VCaP (cell line): Measurements from ENCODE around the gene ARHGEF28.

ENCODE experiments used
- H3K27ac ChIP-seq: fragments of 450-650 bp; 2 replicates; pipeline ENCODE4 v1.5.1; 2017
- TF ChIP-seq, protein P1 (sequence below): fragments of 450-650 bp; conservative IDR thresholded peaks from 2 replicates; pipeline ENCODE4 v1.5.1; 2017; ENCODE audit warnings: mild to moderate bottlenecking, moderate library complexity

ARHGEF28 gene

DNA sequence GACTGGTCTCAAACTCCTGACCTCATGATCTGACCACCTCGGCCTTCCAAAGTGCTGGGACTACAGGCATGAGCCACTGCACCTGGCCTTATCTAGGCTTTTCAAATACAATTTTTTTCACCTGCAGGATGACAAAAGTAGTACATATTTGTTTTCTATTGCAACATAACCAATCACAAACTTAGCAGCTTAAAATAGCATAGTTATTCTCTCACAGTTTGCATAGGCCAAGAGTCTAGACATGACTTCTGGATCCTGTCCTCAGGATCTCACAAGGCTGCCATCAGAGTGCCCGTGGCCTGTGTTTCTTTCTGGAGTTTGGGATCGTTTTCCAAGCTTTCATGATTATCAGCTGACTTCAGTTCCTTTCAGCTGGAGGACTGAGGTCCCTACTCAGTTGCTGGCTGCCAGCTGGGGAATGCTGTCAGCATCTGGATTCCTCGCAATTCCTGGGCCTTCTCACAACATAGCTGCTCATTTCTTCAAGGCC, 348.9 kb downstream of the ARHGEF28 start:
- no peak overlapping the region for H3K27ac ChIP-seq
- TF ChIP-seq, protein P1, sequence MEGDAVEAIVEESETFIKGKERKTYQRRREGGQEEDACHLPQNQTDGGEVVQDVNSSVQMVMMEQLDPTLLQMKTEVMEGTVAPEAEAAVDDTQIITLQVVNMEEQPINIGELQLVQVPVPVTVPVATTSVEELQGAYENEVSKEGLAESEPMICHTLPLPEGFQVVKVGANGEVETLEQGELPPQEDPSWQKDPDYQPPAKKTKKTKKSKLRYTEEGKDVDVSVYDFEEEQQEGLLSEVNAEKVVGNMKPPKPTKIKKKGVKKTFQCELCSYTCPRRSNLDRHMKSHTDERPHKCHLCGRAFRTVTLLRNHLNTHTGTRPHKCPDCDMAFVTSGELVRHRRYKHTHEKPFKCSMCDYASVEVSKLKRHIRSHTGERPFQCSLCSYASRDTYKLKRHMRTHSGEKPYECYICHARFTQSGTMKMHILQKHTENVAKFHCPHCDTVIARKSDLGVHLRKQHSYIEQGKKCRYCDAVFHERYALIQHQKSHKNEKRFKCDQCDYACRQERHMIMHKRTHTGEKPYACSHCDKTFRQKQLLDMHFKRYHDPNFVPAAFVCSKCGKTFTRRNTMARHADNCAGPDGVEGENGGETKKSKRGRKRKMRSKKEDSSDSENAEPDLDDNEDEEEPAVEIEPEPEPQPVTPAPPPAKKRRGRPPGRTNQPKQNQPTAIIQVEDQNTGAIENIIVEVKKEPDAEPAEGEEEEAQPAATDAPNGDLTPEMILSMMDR, result no peak

DNA sequence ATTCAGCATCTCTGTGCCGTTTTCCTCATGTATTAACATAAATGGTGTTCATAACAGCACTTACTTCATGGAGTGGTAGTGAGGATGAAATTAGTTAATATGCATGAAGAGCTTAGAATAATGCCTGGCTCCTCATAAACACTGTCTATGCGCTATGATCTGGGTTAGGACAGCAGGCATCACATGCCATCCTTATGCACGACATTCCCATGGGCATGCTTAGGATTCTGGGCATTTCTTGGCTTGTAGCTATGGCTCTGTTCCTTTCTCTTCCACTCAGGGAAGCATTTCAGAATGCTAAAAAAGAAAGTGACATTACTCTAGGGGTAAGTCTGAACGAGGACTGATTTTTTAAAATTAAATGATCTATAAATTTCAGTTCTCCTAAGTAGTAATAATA, 349.8 kb downstream of the ARHGEF28 start:
- TF ChIP-seq, protein P1, result no peak
- H3K27ac ChIP-seq, result no peak overlapping the region

DNA sequence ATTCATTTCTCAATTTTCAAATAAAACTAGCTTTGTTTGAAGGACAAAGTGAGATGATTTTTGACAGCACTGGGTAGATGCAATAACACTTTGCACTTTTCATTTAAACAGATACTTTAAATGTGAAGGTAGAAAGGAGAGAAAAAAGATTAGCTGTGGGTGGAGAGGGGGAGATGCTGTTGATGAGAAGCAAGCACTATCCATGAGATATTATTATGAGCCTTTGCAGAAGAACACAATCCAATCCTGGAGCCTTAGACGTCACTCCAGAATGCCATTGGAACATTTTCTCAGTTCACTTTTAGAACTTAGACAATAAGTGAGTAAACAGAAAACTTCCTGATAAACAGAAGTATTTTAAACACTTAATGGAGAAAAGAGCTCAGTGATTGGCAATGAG, 351.1 kb downstream of the ARHGEF28 start:
- TF ChIP-seq, protein P1, result no peak
- H3K27ac ChIP-seq, result no peak overlapping the region

DNA sequence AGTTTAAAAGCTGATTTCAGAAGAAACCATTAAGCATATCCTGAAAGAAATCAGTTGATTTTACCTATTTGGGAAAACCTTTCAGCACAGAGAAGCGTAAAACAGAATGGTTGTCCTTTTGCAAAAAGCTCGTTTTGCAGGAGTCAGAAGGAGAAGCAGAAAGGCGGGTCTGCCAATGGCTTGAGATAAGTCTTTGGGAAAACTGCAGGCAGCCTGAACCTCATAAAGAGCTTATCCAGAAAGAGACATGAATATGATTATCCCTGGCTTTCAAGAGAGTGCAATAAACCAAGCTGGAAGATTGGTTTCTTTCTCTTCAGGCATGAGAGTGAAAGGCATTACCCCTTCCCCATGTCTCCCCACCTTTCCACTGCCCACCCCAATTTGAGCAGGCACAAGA, 353.3 kb downstream of the ARHGEF28 start:
- H3K27ac ChIP-seq, result no peak overlapping the region
- TF ChIP-seq, protein P1, result no peak

DNA sequence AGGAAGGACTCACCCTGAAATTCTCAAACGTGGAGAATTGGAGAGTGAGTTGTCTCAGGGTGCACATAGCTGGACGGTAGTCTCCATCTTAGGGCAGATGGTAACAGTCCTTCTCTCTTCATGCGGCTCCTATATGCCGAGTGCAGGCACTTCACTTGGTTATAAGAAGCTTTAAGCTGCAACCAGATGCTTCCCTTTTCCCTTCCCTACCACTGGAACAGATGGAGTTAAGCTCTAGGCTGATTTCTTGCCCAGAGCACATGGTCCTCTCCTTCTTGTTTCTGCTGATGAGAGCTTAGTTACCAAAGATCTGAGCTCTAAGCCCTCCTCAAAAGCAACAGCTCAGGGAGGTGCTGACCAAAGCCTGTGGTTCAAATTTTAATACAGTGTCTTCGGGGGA, 355.7 kb downstream of the ARHGEF28 start:
- TF ChIP-seq, protein P1, result no peak
- H3K27ac ChIP-seq, result no peak overlapping the region

DNA sequence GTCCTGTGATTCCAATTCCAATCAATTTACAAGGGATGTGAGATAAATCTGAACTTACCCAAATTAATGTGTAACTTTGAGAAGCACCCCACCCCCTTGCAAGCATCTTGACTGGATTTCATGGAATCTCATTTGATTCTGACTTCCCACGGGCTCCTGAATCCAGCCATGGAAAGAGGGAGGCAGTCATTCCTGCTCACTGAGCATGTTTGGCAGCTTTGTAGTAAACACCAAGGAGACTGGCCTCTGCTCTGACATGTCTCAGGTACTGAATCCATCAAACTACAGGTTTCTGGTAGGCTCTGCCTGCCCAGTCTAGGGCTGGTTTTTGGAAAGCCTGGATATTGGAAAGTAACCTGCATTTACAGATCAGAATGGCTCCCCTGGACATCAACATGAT, 357.6 kb downstream of the ARHGEF28 start:
- TF ChIP-seq, protein P1, result no peak
- no peak overlapping the region for H3K27ac ChIP-seq

DNA sequence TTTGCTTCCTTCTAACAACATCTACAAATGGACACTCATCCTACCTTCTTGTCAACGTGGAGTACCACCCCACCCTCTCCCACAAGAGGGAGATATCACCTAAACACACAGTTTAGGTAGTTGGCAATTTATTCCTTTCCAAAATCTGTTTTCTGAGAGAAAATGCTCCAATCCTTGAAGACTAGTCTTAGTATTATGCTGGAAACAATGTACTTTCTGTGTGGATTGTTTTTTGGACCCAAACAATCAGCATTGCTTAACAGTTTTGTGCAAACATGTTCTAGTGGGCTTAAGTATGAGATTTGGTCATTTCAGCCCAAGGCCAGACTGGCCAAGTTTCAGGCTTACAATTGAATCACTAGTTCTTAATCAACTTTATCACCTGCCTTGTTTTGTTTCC, 359.1 kb downstream of the ARHGEF28 start:
- 0 out of 2 replicates have a peak overlapping the region, but pooled peaks have one; percentile 0 for H3K27ac ChIP-seq
- TF ChIP-seq, protein P1, result peak; percentile 72
